ENCODE measurements around the gene TBC1D2B.

TBC1D2B gene

GRCh38 chr15:78049691-78050440, 27.6 kb downstream of the TBC1D2B start:
- Histone ChIP-seq H3K4me3 (ENCODE audit: low read depth, low read length) (no peak overlapping the region), H3K9me3 (ENCODE audit: control insufficient read depth, low read length) (no peaks in the 10 kb centered on the region), H3K27me3 (ENCODE audit: control insufficient read depth, insufficient read depth, low read length) (no peaks in the 10 kb centered on the region), H3K79me2 (peaks cover 20% of the 10 kb centered on the region), H3K4me1 (peaks cover 4% of the 10 kb centered on the region), H3K27ac (no peak overlapping the region), H3K36me3 (ENCODE audit: control insufficient read depth, insufficient read depth, low read length) (no peaks in the 10 kb centered on the region), H3K9ac (no peak overlapping the region), H2AFZ (no peak overlapping the region), H3K4me2 (ENCODE audit: low read length) (no peak overlapping the region)
- TF ChIP-seq, protein P1, sequence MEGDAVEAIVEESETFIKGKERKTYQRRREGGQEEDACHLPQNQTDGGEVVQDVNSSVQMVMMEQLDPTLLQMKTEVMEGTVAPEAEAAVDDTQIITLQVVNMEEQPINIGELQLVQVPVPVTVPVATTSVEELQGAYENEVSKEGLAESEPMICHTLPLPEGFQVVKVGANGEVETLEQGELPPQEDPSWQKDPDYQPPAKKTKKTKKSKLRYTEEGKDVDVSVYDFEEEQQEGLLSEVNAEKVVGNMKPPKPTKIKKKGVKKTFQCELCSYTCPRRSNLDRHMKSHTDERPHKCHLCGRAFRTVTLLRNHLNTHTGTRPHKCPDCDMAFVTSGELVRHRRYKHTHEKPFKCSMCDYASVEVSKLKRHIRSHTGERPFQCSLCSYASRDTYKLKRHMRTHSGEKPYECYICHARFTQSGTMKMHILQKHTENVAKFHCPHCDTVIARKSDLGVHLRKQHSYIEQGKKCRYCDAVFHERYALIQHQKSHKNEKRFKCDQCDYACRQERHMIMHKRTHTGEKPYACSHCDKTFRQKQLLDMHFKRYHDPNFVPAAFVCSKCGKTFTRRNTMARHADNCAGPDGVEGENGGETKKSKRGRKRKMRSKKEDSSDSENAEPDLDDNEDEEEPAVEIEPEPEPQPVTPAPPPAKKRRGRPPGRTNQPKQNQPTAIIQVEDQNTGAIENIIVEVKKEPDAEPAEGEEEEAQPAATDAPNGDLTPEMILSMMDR (IDR thresholded peaks at IDR 0.05) = no peak

- no peak overlapping the region for H2AFZ ChIP-seq
- H3K79me2 ChIP-seq = peaks cover 15% of the 10 kb centered on the region
- TF ChIP-seq, protein P1 (IDR thresholded peaks at IDR 0.05) = no peak
- no peaks in the 10 kb centered on the region for H3K36me3 ChIP-seq (ENCODE audit: control insufficient read depth, insufficient read depth, low read length)
- H3K9ac ChIP-seq = no peak overlapping the region
- peak overlapping the region; percentile 0 for H3K27ac ChIP-seq
- H3K9me3 ChIP-seq (ENCODE audit: control insufficient read depth, low read length) = no peaks in the 10 kb centered on the region
- no peak overlapping the region for H3K4me3 ChIP-seq (ENCODE audit: low read depth, low read length)
- H3K4me1 ChIP-seq = peaks cover 4% of the 10 kb centered on the region
- H3K27me3 ChIP-seq (ENCODE audit: control insufficient read depth, insufficient read depth, low read length) = no peaks in the 10 kb centered on the region
- no peak overlapping the region for H3K4me2 ChIP-seq (ENCODE audit: low read length)
Observed at GRCh38 chr15:78048628-78048920, 28.9 kb downstream of the TBC1D2B start.

DNA sequence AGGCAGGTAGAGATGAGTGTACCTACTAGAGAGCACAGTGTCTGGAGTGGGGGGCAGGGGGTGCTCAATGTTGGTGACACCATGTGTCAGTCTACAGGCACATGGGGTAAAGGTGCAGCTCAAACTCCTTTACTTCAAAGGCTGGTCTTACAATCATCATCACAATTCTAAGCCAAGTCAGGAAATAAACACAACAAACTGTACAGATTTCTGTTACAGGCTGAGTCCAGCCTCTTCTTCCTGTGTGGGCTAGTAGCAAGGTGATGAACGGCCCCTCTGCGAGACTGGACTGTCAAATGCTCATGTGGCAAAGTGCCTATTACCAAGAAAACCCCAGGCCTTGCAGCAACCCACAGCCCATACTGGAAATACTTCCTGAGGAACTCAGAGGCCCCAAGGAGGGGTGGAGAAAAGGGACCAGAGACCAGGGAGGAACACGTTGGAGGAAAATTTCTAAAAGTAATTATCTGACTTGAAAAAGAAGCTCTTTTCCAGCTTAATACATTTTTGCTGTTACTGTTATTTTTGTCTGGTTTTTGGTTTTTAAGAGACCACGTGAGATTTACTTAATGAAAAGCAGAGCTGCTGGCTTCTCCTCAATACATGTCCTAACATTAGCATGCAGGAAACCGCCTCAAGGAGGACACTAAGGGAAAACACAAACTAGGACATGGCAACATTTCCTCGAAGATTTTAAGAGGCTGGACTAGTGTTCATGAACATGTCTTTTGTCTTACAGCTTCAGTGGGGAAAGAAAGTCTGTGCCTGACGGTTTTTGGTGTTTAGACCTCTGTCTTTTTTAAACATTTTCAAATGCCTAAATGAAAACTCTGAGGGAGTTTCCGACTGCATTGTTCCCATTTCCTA, 29.5 kb downstream of the TBC1D2B start:
- H3K27ac ChIP-seq = peak overlapping the region; percentile 0
- H3K27me3 ChIP-seq (ENCODE audit: control insufficient read depth, insufficient read depth, low read length) = no peaks in the 10 kb centered on the region
- peaks cover 12% of the 10 kb centered on the region for H3K79me2 ChIP-seq
- H3K9ac ChIP-seq = no peak overlapping the region
- H3K4me2 ChIP-seq (ENCODE audit: low read length) = no peak overlapping the region
- H2AFZ ChIP-seq = no peak overlapping the region
- H3K36me3 ChIP-seq (ENCODE audit: control insufficient read depth, insufficient read depth, low read length) = no peaks in the 10 kb centered on the region
- H3K9me3 ChIP-seq (ENCODE audit: control insufficient read depth, low read length) = no peaks in the 10 kb centered on the region
- H3K4me1 ChIP-seq = peaks cover 4% of the 10 kb centered on the region
- TF ChIP-seq, protein P1 (IDR thresholded peaks at IDR 0.05) = no peak
- H3K4me3 ChIP-seq (ENCODE audit: low read depth, low read length) = no peak overlapping the region

GRCh38 chr15:78046796-78047341, 30.6 kb downstream of the TBC1D2B start:
- no peak overlapping the region for H3K4me2 ChIP-seq (ENCODE audit: low read length)
- peaks cover under 1% of the 10 kb centered on the region for H3K4me1 ChIP-seq
- H2AFZ ChIP-seq = no peak overlapping the region
- no peaks in the 10 kb centered on the region for H3K27me3 ChIP-seq (ENCODE audit: control insufficient read depth, insufficient read depth, low read length)
- TF ChIP-seq, protein P1 (IDR thresholded peaks at IDR 0.05) = no peak
- H3K79me2 ChIP-seq = peaks cover 12% of the 10 kb centered on the region
- H3K9ac ChIP-seq = no peak overlapping the region
- no peak overlapping the region for H3K4me3 ChIP-seq (ENCODE audit: low read depth, low read length)
- H3K9me3 ChIP-seq (ENCODE audit: control insufficient read depth, low read length) = no peaks in the 10 kb centered on the region
- H3K27ac ChIP-seq = no peak overlapping the region
- H3K36me3 ChIP-seq (ENCODE audit: control insufficient read depth, insufficient read depth, low read length) = no peaks in the 10 kb centered on the region
